Left renal pelvis (tissue), 4 donors: ENCODE measurements around the gene ACVR1. TPM values are rescaled to one million over a fixed set of nuclear protein-coding genes. Genes with fewer than 3 reads are reported as not detected.
A peak's percentile ranks its signal among the peaks of the same experiment; 100 is the strongest.

Source experiments
- DNase-seq, 4 donors: peaks; one replicate each; pipeline ENCODE4 v3.0.0-alpha.2; 2013; ENCODE audit warnings: low read depth in 4 of 4, low spot score in 3 of 4
- polyA plus RNA-seq, 4 donors: library from polyadenylated mRNA; unstranded; fragments of 120-200 nt; gene quantifications; one replicate each; pipeline ENCODE4 v1.2.1, GENCODE V29; 2013; ENCODE audit not compliant: insufficient read length in 4 of 4

The ACVR1 gene
- polyA plus RNA-seq, 4 donors, result 23.5 to 48.1 (median 31.9) TPM

GRCh38 chr2:157857881-157858280 lies 18.2 kb downstream of the ACVR1 start:
- DNase-seq, result no peak

GRCh38 chr2:157856187-157856515 lies 20.0 kb downstream of the ACVR1 start:
- DNase-seq, result no peak

- no peak for DNase-seq
Measured at GRCh38 chr2:157853820-157854219, 22.3 kb downstream of the ACVR1 start.

GRCh38 chr2:157853211-157853610 lies 22.9 kb downstream of the ACVR1 start:
- DNase-seq, result no peak

- DNase-seq, result no peak
Measured at GRCh38 chr2:157849591-157849990, 26.5 kb downstream of the ACVR1 start.

- no peak for DNase-seq
Measured at GRCh38 chr2:157848213-157848612, 27.9 kb downstream of the ACVR1 start.

- DNase-seq, result no peak
Measured at GRCh38 chr2:157845081-157845480, 31.0 kb downstream of the ACVR1 start.

GRCh38 chr2:157843935-157844334 lies 32.2 kb downstream of the ACVR1 start:
- no peak for DNase-seq

GRCh38 chr2:157843081-157843480 lies 33.0 kb downstream of the ACVR1 start:
- no peak for DNase-seq

GRCh38 chr2:157842106-157842879 lies 33.8 kb downstream of the ACVR1 start:
- no peak for DNase-seq

GRCh38 chr2:157841485-157841884 lies 34.6 kb downstream of the ACVR1 start:
- no peak for DNase-seq

- DNase-seq, result peak in 1 of 4 donors; percentile 43
Measured at GRCh38 chr2:157840568-157841156, 35.5 kb downstream of the ACVR1 start.

GRCh38 chr2:157839822-157840221 lies 36.3 kb downstream of the ACVR1 start:
- DNase-seq, result no peak

GRCh38 chr2:157839162-157839801 lies 36.8 kb downstream of the ACVR1 start:
- DNase-seq, result peak; percentile 58 to 85 (median 64)

- peak in 1 of 4 donors; percentile 20 for DNase-seq
Measured at GRCh38 chr2:157838442-157839161, 37.5 kb downstream of the ACVR1 start.

GRCh38 chr2:157837851-157838441 lies 38.2 kb downstream of the ACVR1 start:
- DNase-seq, result no peak

- DNase-seq, result no peak
Measured at GRCh38 chr2:157836531-157836930, 39.6 kb downstream of the ACVR1 start.

GRCh38 chr2:157835425-157835824 lies 40.7 kb downstream of the ACVR1 start:
- DNase-seq, result no peak

GRCh38 chr2:157835006-157835405 lies 41.1 kb downstream of the ACVR1 start:
- DNase-seq, result no peak

GRCh38 chr2:157833721-157834120 lies 42.4 kb downstream of the ACVR1 start:
- no peak for DNase-seq
